Measurements from ENCODE around the gene PLIN5.
"Not testable (repeated sequence)": the region's sequence is repeated elsewhere in the genome, so short reads cannot be mapped to it uniquely, and the experiment has no call there.

Gene PLIN5

GRCh38 chr19:4543842-4544647 is 9.0 kb upstream of the PLIN5 start:
- FAIRE-seq (no peak), DNase-seq (ENCODE audit: low spot score) (no peak)

GRCh38 chr19:4542896-4543841 is 8.1 kb upstream of the PLIN5 start:
- no peak for FAIRE-seq
- DNase-seq (ENCODE audit: low spot score), result no peak

GRCh38 chr19:4541806-4542145 is 6.8 kb upstream of the PLIN5 start:
- DNase-seq (ENCODE audit: low spot score); FAIRE-seq: not testable (repeated sequence)

GRCh38 chr19:4541114-4541805 is 6.2 kb upstream of the PLIN5 start:
- no peak for DNase-seq (ENCODE audit: low spot score)

GRCh38 chr19:4539693-4540581 is 4.9 kb upstream of the PLIN5 start, which contains the start of gene LRG1:
LRG1 (minus strand) TSS chr19:4540036; CDS start chr19:4540013, 23 bp downstream.
- DNase-seq (ENCODE audit: low spot score) (no peak), FAIRE-seq (no peak)

More at GRCh38 chr19:4541114-4541805, 6.2 kb upstream of the PLIN5 start:
- no peak for FAIRE-seq

GRCh38 chr19:4539169-4539692 is 4.2 kb upstream of the PLIN5 start:
- FAIRE-seq (no peak), DNase-seq (ENCODE audit: low spot score) (no peak)

GRCh38 chr19:4538601-4538954 is 3.6 kb upstream of the PLIN5 start:
- FAIRE-seq, result no peak
- DNase-seq (ENCODE audit: low spot score), result no peak

GRCh38 chr19:4537953-4538600 is 3.1 kb upstream of the PLIN5 start:
- no peak for DNase-seq (ENCODE audit: low spot score)

GRCh38 chr19:4536798-4537197 is 1.8 kb upstream of the PLIN5 start:
- DNase-seq (ENCODE audit: low spot score), result no peak

More at GRCh38 chr19:4537953-4538600, 3.1 kb upstream of the PLIN5 start:
- no peak for FAIRE-seq

GRCh38 chr19:4533835-4534424 is 1.1 kb downstream of the PLIN5 start:
- FAIRE-seq (no peak), DNase-seq (ENCODE audit: low spot score) (no peak)

More at GRCh38 chr19:4536798-4537197, 1.8 kb upstream of the PLIN5 start:
- no peak for FAIRE-seq

- FAIRE-seq, result no peak
Measured at GRCh38 chr19:4533334-4533733, 1.7 kb downstream of the PLIN5 start.

GRCh38 chr19:4531562-4532165 is 3.4 kb downstream of the PLIN5 start:
- DNase-seq (ENCODE audit: low spot score) (no peak), FAIRE-seq (no peak)

More at GRCh38 chr19:4533334-4533733, 1.7 kb downstream of the PLIN5 start:
- no peak for DNase-seq (ENCODE audit: low spot score)

- DNase-seq (ENCODE audit: low spot score) (no peak), FAIRE-seq (no peak)
Measured at GRCh38 chr19:4529924-4530522, 5.0 kb downstream of the PLIN5 start.

GRCh38 chr19:4528843-4529242 is 6.2 kb downstream of the PLIN5 start:
- FAIRE-seq, result no peak
- DNase-seq (ENCODE audit: low spot score), result no peak

GRCh38 chr19:4527377-4527776 is 7.6 kb downstream of the PLIN5 start:
- not testable (repeated sequence) for FAIRE-seq; DNase-seq (ENCODE audit: low spot score)

- no peak for FAIRE-seq
- DNase-seq (ENCODE audit: low spot score), result no peak
Measured at GRCh38 chr19:4525563-4526002, 9.4 kb downstream of the PLIN5 start.

GRCh38 chr19:4524808-4525562 is 10.0 kb downstream of the PLIN5 start:
- FAIRE-seq, result no peak

More at GRCh38 chr19:4524808-4525562, 10.0 kb downstream of the PLIN5 start:
- DNase-seq (ENCODE audit: low spot score), result peak; percentile 55

Measured in urothelium cell line (cell line).